LNCaP clone FGC (cell line): ENCODE data around the gene ZNF155.
A peak's percentile ranks its signal among the peaks of the same experiment; 100 is the strongest.

Experiments
- DNase-seq: peaks from one replicate; pipeline ENCODE4 v3.0.0-alpha.2; 2011; ENCODE audit warnings: low read depth
- H3K4me3 ChIP-seq: 2 replicates; pipeline ENCODE4 v1.5.1; 2011; ENCODE audit warnings: mild to moderate bottlenecking, low read depth, low read length, control low read depth
- TF ChIP-seq, protein P1 (sequence below): IDR thresholded peaks from 2 replicates; pipeline ENCODE4 v1.5.1; 2012; ENCODE audit warnings: mild to moderate bottlenecking; ENCODE audit not compliant: control insufficient read depth, insufficient read depth; ENCODE audit errors: extremely low read depth

The ZNF155 gene

DNA sequence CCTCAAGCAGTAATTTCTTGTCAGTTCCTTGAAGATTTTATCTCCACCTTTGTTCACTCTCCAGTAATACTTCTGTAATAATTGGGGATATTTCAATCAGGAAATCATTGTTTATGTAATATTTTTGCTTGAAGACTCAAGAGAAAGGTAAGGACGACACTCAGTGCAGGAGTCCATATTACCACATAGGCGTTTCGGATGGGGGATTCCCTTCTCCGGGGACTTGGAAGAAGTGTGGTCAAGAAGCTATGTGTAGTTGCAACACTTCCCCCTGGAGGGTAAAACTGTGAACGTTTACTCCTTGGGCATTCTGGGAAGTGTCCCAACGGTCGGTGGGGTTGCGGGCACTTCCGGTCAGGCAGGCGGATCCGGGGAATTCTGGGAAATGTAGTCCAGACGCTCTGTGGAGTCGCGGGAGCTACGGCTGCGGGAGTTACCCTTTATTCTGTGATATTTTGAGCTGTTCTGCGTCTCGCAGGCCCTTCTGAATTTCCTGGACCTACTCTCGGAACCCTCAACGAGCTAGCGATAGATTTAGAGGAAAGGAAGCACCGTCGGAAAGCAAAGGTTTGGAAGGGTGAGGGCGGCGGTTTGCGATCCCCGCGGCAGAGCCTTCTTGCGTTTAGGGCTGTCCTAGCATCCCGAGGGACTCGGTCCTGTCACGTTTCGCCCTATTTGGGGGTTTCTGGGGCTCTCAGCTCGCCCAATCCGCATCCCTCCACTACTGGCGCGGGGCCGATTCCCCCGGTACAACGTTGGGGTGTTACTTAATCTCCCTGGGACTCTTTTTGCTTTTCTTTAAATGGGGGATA lies 32.9 kb upstream of the ZNF155 start, which contains the start of gene ZNF221:
TSS of gene ZNF221 (plus strand) at position 395 of the 812 bp plus-strand sequence. CDS start 11,499 bp downstream, outside the sequence.
- peak within 1 kb of the TSS; percentile 74 for H3K4me3 ChIP-seq
- TF ChIP-seq, protein P1, sequence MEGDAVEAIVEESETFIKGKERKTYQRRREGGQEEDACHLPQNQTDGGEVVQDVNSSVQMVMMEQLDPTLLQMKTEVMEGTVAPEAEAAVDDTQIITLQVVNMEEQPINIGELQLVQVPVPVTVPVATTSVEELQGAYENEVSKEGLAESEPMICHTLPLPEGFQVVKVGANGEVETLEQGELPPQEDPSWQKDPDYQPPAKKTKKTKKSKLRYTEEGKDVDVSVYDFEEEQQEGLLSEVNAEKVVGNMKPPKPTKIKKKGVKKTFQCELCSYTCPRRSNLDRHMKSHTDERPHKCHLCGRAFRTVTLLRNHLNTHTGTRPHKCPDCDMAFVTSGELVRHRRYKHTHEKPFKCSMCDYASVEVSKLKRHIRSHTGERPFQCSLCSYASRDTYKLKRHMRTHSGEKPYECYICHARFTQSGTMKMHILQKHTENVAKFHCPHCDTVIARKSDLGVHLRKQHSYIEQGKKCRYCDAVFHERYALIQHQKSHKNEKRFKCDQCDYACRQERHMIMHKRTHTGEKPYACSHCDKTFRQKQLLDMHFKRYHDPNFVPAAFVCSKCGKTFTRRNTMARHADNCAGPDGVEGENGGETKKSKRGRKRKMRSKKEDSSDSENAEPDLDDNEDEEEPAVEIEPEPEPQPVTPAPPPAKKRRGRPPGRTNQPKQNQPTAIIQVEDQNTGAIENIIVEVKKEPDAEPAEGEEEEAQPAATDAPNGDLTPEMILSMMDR = peak; percentile 38
- DNase-seq = peak; percentile 86

GRCh38 chr19:43956827-43957226 lies 27.2 kb upstream of the ZNF155 start:
- TF ChIP-seq, protein P1 = no peak
- DNase-seq = no peak
- H3K4me3 ChIP-seq = no peak overlapping the region

DNA sequence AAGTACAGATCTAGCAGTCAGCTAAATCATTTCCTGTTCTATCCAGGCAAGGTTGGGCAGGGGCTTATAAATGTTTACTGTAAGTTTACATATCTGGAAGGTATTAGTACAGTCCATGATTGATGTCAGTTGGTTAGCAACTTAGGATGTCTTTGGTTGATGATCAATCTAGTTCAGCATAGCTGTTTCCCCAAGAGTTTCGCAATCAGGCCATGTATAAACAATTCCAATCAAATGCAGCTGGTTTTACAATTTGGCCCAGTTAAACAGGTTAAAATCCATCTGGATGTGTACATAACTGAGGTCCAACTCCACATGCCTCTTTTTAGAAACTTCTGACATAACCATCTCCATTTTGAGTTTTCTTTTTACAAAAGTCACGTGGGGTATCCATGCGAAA lies 26.1 kb upstream of the ZNF155 start:
- H3K4me3 ChIP-seq = no peak overlapping the region
- TF ChIP-seq, protein P1 = no peak
- DNase-seq = no peak

DNA sequence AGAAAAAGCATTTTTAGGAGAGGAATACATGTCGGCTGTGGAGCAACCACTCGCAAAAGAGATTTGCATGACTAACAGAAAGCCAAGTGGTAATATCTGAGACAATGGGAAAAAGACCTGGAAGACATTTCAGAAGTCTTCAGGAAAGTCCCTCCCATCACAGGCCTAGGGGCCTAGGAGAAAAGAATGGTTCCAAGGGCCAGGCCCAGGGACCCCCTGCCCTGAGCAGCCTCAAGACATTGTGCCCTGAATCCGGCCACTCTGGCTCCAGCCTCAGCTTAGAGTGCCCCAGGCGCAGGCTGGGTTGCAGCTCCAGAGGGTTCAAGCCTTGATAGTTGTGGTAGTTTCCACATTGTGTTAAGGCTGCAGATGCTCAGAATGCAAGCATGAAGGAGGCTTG lies 23.6 kb upstream of the ZNF155 start:
- no peak for DNase-seq
- H3K4me3 ChIP-seq = no peak overlapping the region
- TF ChIP-seq, protein P1 = no peak

DNA sequence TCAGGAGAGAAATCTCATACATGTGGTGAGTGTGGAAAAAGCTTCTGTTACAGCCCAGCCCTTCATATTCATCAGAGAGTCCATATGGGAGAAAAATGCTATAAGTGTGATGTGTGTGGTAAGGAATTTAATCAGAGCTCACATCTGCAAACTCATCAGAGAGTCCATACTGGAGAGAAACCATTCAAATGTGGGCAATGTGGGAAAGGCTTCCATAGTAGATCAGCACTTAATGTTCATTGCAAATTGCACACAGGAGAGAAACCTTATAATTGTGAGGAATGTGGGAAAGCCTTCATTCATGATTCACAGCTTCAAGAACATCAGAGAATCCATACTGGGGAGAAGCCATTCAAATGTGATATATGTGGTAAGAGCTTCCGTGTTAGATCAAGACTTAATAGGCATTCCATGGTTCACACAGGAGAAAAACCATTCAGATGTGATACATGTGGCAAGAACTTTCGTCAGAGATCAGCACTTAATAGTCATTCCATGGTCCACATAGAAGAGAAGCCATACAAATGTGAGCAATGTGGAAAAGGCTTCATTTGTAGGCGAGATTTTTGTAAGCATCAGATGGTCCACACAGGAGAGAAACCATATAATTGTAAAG lies 17.8 kb upstream of the ZNF155 start:
- no peak overlapping the region for H3K4me3 ChIP-seq
- TF ChIP-seq, protein P1 = no peak
- no peak for DNase-seq

GRCh38 chr19:43976732-43977131 lies 7.3 kb upstream of the ZNF155 start:
- DNase-seq = no peak
- TF ChIP-seq, protein P1 = no peak

More at GRCh38 chr19:43976732-43977131, 7.3 kb upstream of the ZNF155 start:
- H3K4me3 ChIP-seq = no peak overlapping the region
